GM20431 (cell line): ENCODE data around the gene PCED1B.
"Not testable (repeated sequence)": the region's sequence is repeated elsewhere in the genome, so short reads cannot be mapped to it uniquely, and the experiment has no call there.

Experiments
- in situ Hi-C: fragments of 300-500 bp; cut with MseI, MboI; formaldehyde crosslinking; loops from one replicate; pipeline ENCODE4 v1.15.0; 2020; ENCODE audit warnings: low sequenced_read_pairs; ENCODE audit not compliant: unreplicated experiment

The PCED1B gene

GRCh38 chr12:47158792-47159191 is 79.4 kb downstream of the PCED1B start:
- in situ Hi-C loops, result no loop called here

GRCh38 chr12:47159348-47159747 is 79.9 kb downstream of the PCED1B start:
- in situ Hi-C loops, result no loop called here

- in situ Hi-C loops, result no loop called here
These were observed 81.2 kb downstream of the PCED1B start for GRCh38 chr12:47160316-47161244.

GRCh38 chr12:47164116-47164515 is 84.7 kb downstream of the PCED1B start:
- in situ Hi-C loops, result no loop called here

GRCh38 chr12:47164724-47165439 is 85.5 kb downstream of the PCED1B start:
- in situ Hi-C loops, result no loop called here

- in situ Hi-C loops, result no loop called here
These were observed 86.5 kb downstream of the PCED1B start for GRCh38 chr12:47165934-47166333.

- in situ Hi-C loops, result no loop called here
These were observed 86.9 kb downstream of the PCED1B start for GRCh38 chr12:47166365-47166764.

- in situ Hi-C loops, result not testable (repeated sequence)
These were observed 90.9 kb downstream of the PCED1B start for GRCh38 chr12:47170281-47170680.

- in situ Hi-C loops, result no loop called here
These were observed 98.6 kb downstream of the PCED1B start for GRCh38 chr12:47178014-47178413.

- in situ Hi-C loops, result not testable (repeated sequence)
These were observed 102.9 kb downstream of the PCED1B start for GRCh38 chr12:47182164-47182938.

- in situ Hi-C loops, result no loop called here
These were observed 104.8 kb downstream of the PCED1B start for GRCh38 chr12:47184229-47184628.

- in situ Hi-C loops, result no loop called here
These were observed 105.4 kb downstream of the PCED1B start for GRCh38 chr12:47184813-47185212.

GRCh38 chr12:47186246-47186645 is 106.8 kb downstream of the PCED1B start:
- in situ Hi-C loops, result no loop called here

- in situ Hi-C loops, result no loop called here
These were observed 109.4 kb downstream of the PCED1B start for GRCh38 chr12:47188576-47189441.

- in situ Hi-C loops, result no loop called here
These were observed 110.3 kb downstream of the PCED1B start for GRCh38 chr12:47189728-47190127.

- in situ Hi-C loops, result no loop called here
These were observed 110.9 kb downstream of the PCED1B start for GRCh38 chr12:47190271-47190750.

- in situ Hi-C loops, result no loop called here
These were observed 111.5 kb downstream of the PCED1B start for GRCh38 chr12:47190905-47191304.

- in situ Hi-C loops, result no loop called here
These were observed 112.6 kb downstream of the PCED1B start for GRCh38 chr12:47192051-47192450.

- in situ Hi-C loops, result no loop called here
These were observed 113.6 kb downstream of the PCED1B start for GRCh38 chr12:47193066-47193465.
